Kidney (tissue), 14 donors: Measurements from ENCODE around the gene RBPMS2. TPM values are rescaled to one million over a fixed set of nuclear protein-coding genes. Genes with fewer than 3 reads are reported as not detected.

Source experiments
- DNase-seq, 5 donors: peaks; one replicate each; pipeline ENCODE4 v3.0.0-alpha.2; 2013 to 2020
- FAIRE-seq: peaks from 2 replicates; lab custom pipeline; 2012; peaks lifted over from hg19 to GRCh38; lab: Jason Lieb, UNC
- H3K27ac ChIP-seq, 2 donors: one replicate each; pipeline ENCODE4 v1.7.0; 2013; ENCODE audit warnings: low read depth in 2 of 2, low read length in 2 of 2, inconsistent platforms in 1 of 2
- H3K27me3 ChIP-seq: one replicate; pipeline ENCODE4 v1.7.1; 2013; ENCODE audit warnings: low read length, inconsistent platforms; ENCODE audit not compliant: control insufficient read depth, insufficient read depth
- H3K36me3 ChIP-seq, 3 donors: one replicate each; pipeline versions ENCODE4 v1.7.0 to v1.7.1; 2013; ENCODE audit warnings: low read length in 3 of 3, control low read depth in 1 of 3, inconsistent platforms in 1 of 3; ENCODE audit not compliant: insufficient read depth in 3 of 3, control insufficient read depth in 2 of 3
- H3K4me1 ChIP-seq, 3 donors: one replicate each; pipeline versions ENCODE4 v1.7.0 to v1.7.1; 2013; ENCODE audit warnings: low read length in 3 of 3, inconsistent platforms in 1 of 3, low read depth in 1 of 3; ENCODE audit not compliant: control insufficient read depth in 2 of 3, insufficient read depth in 2 of 3
- H3K4me3 ChIP-seq, 3 donors: one replicate each; pipeline versions ENCODE4 v1.7.0 to v1.8.1; 2013; ENCODE audit warnings: low read length in 3 of 3, control low read depth in 1 of 3, inconsistent platforms in 1 of 3
- H3K9ac ChIP-seq, 3 donors: one replicate each; pipeline versions ENCODE4 v1.7.0 to v1.7.1; 2013; ENCODE audit warnings: low read length in 3 of 3, control low read depth in 1 of 3, inconsistent platforms in 1 of 3
- H3K9me3 ChIP-seq, 3 donors: one replicate each; pipeline versions ENCODE4 v1.7.0 to v1.7.1; 2013; ENCODE audit warnings: low read length in 3 of 3, control low read depth in 1 of 3, inconsistent platforms in 1 of 3; ENCODE audit not compliant: control insufficient read depth in 2 of 3, insufficient read depth in 1 of 3
- intact Hi-C: fragments of 100-400 bp; cut with DNase I; formaldehyde crosslinking; loops from one replicate; pipeline ENCODE4 v1.11.1; 2022
- polyA plus RNA-seq: library from polyadenylated mRNA; stranded (reverse); fragments of 350-450 nt; fragmentation: Illumina TruSeq; extraction: RNeasy Lipid Tissue Mini Kit (QIAGEN cat#74804); gene quantifications from one replicate; pipeline ENCODE4 v1.2.3, GENCODE V29; 2014; ENCODE audit warnings: low read depth, low replicate concordance; ENCODE audit not compliant: insufficient read depth
- total RNA-seq: library from RNA; stranded (reverse); fragmentation: NEBNext Ultra II Directional; extraction: Animal tissue kit (Norgen Biotek cat#: 25700); gene quantifications from one replicate; pipeline ENCODE4 v1.2.1, GENCODE V29; 2021
- TF ChIP-seq, protein P1 (sequence below): IDR thresholded peaks from 3 replicates; pipeline ENCODE4 v1.5.1; 2012; ENCODE audit warnings: mild to moderate bottlenecking, moderate library complexity, borderline replicate concordance; ENCODE audit not compliant: insufficient read depth; ENCODE audit errors: extremely low read depth
- donor health status: control.
- donor health status: control.
- donor health status: control.
- donor health status: control.
- donor health status: control.
- donor health status: DM: yes; HTN: yes; CAD: no.
- donor health status: Normal renal cell carcinoma (clear cell type).

Gene RBPMS2
- total and polyA plus RNA-seq, 2 donors from 2014 or later = 8.2 to 24.2 TPM

DNA sequence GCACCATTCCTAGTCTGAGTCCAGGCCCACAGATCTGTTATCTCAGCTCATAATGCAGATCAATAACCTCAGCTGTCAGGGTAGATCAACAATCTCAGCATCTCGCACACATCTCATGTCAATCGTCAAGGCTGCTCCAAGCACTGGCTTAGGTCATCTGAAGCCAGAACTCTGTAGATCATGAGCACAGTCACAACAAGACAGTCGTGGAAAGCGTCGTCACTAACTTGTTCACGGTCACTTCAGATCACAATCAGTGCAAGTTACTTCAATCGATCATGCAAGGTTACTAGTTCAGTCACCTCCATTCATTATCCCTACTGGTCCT lies 71.8 kb downstream of the RBPMS2 start:
- intact Hi-C loops = no loop called here
- FAIRE-seq = no peak

DNA sequence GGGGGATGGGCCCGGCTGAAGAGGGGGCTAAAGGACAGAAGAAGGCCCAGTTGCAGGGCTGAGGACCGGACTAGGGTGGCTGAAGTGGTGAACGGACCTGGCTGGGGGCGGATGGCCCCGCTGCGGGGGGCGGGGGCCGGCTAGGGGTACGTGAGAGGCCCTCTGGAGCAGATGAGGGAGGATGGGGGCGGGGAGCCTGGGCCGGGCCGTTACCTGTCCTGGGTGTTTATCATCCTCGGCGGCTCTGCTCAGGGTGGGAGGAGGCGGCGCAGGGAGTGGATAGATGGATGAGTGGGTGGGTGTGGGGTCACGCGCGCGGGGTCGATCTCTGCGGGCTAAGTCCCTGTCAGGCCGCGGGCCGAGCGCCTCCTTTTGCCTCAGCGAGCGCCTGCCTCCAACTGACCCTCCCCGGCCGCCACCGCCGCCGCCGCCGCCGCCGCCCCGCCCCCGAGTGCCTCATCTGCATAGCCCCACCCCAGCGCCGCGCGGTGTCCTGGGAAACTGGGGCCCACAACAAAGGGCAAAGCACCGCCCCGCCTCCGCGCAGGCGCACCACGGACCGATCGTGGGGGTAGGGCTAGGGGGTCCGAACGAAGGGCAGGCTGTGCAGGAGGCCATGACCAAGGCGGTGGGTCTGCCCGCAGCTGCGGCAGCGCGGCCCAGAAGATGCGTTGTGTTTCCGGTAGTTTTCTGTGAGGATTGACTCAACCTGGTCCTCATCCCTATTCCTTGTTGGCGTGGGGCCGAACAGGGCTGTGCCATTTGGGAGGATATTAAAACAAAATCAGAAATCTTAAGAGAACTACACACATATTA lies 72.4 kb downstream of the RBPMS2 start:
- peak overlapping the region; percentile 71 to 93 (median 93) for H3K4me3 ChIP-seq
- H3K27me3 ChIP-seq = no peaks in the 10 kb centered on the region
- peak overlapping the region; percentile 88 to 93 for H3K27ac ChIP-seq
- no peaks in the 10 kb centered on the region for H3K36me3 ChIP-seq
- peaks cover 5 to 41% (median 25%) of the 10 kb centered on the region in 3 donors for H3K4me1 ChIP-seq
- no peak for FAIRE-seq
- no peaks in the 10 kb centered on the region for H3K9me3 ChIP-seq
- TF ChIP-seq, protein P1, sequence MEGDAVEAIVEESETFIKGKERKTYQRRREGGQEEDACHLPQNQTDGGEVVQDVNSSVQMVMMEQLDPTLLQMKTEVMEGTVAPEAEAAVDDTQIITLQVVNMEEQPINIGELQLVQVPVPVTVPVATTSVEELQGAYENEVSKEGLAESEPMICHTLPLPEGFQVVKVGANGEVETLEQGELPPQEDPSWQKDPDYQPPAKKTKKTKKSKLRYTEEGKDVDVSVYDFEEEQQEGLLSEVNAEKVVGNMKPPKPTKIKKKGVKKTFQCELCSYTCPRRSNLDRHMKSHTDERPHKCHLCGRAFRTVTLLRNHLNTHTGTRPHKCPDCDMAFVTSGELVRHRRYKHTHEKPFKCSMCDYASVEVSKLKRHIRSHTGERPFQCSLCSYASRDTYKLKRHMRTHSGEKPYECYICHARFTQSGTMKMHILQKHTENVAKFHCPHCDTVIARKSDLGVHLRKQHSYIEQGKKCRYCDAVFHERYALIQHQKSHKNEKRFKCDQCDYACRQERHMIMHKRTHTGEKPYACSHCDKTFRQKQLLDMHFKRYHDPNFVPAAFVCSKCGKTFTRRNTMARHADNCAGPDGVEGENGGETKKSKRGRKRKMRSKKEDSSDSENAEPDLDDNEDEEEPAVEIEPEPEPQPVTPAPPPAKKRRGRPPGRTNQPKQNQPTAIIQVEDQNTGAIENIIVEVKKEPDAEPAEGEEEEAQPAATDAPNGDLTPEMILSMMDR = no peak
- intact Hi-C loops = no loop called here
- peak overlapping the region; percentile 62 to 85 (median 84) for H3K9ac ChIP-seq
- DNase-seq = peak; percentile 98 to 99 (median 99)

More for the DNA sequence above, 71.8 kb downstream of the RBPMS2 start:
- H3K27ac ChIP-seq = peak overlapping the region; percentile 88 to 93
- TF ChIP-seq, protein P1 = no peak
- H3K4me1 ChIP-seq = peaks cover 5 to 38% (median 25%) of the 10 kb centered on the region in 3 donors
- no peak for DNase-seq
- H3K27me3 ChIP-seq = no peaks in the 10 kb centered on the region
- H3K9me3 ChIP-seq = no peaks in the 10 kb centered on the region
- H3K36me3 ChIP-seq = no peaks in the 10 kb centered on the region
- peak overlapping the region; percentile 70 to 93 (median 93) for H3K4me3 ChIP-seq
- H3K9ac ChIP-seq = peak overlapping the region; percentile 62 to 85 (median 84)

DNA sequence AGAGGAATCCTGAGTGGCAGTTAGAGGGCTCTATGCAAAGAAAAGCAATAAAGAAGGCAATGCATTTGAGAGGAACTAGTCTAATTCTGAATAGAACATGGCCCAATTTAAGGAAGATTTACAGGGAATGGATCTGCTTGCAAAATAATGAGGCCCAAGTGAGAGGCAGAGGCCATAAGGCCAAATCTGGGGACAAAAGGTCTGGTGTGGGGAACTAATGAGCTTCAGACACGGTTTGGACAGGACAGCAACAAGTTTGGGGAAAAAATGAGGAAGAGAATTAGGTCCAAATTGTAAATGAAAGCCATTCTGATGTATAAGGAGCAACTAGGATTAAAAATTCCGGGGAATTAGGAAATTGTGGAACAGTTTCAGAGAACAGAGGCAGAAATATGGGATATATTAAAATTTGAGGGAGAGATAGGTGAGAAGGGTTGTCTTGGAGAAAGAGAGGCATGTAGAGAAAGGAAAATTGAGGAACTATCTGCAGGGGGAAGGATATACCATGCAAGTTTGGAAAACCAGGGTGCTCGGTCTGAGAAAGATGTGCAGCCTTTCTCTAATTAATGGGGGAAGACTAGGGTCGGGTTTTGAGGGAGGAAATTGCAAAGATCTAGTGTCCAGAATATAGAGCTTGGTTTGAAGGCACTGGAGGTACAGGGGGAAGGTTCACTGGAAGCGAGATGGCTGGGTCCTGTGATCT lies 73.8 kb downstream of the RBPMS2 start:
- no peaks in the 10 kb centered on the region for H3K27me3 ChIP-seq
- TF ChIP-seq, protein P1 = no peak
- FAIRE-seq (no peak), DNase-seq (no peak)
- peak overlapping the region; percentile 40 to 78 (median 45) for H3K9ac ChIP-seq
- intact Hi-C loops = no loop called here
- no peaks in the 10 kb centered on the region for H3K36me3 ChIP-seq
- peaks cover 5 to 43% (median 25%) of the 10 kb centered on the region in 3 donors for H3K4me1 ChIP-seq
- peak overlapping the region in 1 of 2 donors; percentile 86 for H3K27ac ChIP-seq
- peak overlapping the region; percentile 59 to 93 (median 71) for H3K4me3 ChIP-seq
- H3K9me3 ChIP-seq = no peaks in the 10 kb centered on the region
